HG03060 (cell line): ENCODE data around the gene TEDC2.

Source experiments
- ATAC-seq: cut with Tn5 transposase; IDR thresholded peaks from one replicate; pipeline ENCODE4 v1.9.1; 2021; ENCODE audit warnings: low read depth, moderate number of reproducible peaks; ENCODE audit not compliant: unreplicated experiment

The TEDC2 gene

DNA sequence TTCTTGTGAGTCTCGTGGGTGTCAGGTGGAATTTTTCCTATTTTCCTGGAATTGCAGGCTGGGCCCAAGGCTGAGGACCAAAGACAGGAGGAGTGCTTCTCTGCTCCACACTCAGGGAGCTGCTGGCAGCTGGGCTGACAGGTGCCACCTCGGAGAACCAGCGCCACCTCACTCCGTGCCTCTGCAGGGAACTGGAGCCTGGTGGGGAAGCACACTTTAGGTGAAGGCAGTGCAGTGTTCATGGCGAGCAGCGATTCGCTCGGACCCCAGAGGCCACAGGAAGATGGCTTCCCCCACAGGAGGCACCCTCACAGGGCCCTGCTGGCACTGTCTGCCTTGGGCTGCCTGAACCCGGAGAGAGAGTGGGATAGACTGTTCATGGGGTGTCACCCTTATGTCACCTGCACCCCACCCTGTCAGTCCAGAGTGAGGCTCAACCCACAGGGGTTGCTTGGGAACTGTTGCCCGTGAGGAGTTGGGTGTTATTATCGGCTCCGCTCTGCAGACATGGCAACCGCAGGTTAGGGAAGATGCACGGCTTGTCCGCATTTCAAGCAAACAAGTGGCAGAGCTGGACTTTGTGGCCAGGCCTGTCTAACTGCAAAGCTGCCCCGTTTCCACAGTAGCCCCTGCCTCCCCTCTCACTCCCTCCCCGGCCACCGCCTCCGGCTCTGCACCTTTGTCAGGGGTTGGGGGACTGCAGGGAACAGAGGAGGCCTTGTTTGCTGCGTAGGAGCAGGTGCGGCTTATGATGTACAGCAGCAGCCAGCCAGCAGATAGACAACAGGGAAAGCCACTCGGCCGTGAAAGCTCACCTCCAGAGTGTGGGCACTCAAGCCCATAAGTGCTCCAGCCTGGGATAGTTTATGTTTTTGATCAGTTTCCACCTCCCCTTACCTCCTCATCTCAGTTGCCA, 30.5 kb downstream of the TEDC2 start:
- ATAC-seq, result no peak

DNA sequence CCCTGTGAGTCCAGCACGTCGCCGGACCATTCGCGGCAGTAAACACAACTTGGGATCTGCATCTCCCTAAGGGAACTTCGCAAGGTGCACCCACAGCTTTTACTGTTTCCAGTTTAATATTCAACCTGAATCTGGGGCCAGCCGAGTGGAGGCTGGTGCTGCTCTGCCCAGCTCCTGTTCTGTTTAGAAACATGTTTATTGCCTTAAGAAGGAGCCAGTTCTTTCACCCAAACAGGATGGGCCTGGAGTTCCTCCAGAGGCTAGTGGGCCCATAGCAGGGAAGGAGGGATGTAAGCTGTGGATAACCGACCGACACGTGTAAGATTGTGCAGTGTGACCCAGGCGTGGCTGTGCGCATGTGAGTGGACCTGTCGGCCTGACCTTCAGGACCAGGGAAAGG, 32.4 kb downstream of the TEDC2 start:
- no peak for ATAC-seq

DNA sequence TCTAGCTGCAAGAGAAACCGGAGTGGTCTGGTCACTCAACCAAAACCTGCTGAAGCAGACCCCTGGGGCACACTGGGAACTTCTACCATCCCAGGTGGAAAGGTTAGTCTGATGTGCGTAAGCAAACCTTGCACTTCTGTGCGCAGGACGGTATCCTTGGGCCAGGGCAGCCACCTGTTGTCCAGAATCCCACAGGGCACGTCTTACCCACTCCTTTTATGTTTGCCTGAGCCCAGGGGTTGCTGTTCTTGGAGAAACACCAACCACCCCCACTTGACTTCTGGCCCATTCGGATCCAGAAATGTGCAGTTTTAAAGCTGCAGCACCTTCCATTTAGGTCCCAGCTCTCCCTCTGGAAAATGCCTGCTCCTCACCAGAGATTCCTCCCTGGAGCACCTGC, 33.7 kb downstream of the TEDC2 start:
- ATAC-seq, result no peak

DNA sequence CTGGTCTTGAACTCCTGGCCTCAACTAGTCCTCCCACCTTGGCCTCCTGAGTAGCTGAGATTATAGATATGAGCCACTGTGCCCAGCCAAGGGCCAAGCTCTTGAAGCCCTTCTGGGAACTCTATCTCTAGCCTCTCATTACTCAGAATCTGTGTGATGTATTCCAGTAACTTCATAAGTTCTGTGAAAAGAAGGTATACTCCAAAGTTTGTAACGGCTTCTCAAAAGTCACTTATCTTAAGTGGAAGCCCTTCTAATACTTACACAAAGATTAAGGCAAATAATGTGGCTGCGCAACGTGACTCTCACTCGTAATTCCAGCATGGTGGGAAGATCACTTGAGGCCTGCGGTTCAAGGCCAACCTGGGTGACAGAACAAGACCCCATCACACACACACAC, 34.7 kb downstream of the TEDC2 start:
- no peak for ATAC-seq

DNA sequence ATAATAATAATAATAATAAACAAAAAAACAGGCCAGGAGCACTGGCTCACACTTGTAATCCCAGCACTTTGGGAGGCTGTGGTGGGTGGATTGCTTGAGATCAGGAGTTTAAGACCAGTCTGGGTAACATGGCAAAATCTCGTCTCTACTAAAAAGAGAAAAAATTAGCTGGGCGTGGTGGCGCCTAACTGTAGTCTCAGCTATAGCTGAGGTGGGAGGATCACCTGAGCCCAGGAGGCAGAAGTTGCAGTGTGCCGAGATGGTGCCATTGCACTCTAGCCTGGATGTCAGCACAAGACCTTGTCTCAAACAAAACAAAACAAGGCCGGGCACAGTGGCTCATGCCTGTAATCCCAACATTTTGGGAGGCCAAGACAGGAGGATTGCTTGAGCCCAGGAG, 35.1 kb downstream of the TEDC2 start:
- no peak for ATAC-seq

DNA sequence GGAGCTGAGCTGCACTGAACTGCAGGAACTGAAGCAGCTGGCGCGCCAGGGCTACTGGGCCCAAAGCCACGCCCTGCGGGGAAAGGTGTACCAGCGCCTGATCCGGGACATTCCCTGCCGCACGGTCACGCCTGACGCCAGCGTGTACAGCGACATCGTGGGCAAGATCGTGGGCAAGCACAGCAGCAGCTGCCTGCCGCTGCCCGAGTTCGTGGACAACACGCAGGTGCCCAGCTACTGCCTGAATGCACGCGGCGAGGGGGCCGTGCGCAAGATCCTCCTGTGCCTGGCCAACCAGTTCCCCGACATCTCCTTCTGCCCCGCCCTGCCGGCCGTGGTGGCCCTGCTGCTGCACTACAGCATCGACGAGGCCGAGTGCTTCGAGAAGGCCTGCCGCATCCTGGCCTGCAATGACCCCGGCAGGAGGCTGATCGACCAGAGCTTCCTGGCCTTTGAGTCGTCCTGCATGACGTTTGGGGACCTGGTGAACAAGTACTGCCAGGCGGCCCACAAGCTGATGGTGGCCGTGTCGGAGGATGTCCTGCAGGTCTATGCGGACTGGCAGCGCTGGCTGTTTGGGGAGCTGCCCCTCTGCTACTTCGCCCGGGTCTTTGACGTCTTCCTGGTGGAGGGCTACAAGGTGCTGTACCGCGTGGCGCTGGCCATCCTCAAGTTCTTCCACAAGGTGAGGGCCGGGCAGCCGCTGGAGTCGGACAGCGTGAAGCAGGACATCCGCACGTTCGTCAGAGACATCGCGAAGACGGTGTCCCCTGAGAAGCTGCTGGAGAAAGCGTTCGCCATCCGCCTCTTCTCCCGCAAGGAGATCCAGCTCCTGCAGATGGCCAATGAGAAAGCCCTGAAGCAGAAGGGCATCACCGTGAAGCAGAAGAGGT, 36.6 kb downstream of the TEDC2 start:
- no peak for ATAC-seq

DNA sequence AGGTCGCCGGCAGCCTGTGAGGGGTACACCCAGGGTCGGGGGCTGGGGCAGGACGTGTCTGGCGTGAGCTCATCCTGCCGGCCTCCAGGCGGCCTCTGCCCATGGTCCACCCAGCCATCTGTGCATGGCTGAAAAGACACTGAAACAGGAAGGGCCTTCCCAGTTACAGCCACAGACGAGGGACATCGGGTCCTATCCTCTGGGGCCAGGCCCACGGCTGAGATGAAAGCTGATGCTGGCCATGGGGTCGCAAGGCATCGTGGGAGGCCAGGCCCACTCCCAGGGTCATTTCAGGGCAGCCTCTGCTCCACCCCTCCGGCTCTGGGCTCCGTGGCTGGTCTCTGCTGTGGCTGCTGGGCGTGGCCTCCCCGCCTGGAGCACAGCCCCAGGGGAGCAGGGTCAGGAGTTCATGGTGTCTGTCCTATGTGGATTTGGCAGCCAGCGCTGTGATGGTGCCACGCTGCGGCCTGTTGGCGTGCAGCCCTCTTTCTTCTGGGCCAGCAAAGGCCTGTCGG, 37.3 kb downstream of the TEDC2 start:
- no peak for ATAC-seq

DNA sequence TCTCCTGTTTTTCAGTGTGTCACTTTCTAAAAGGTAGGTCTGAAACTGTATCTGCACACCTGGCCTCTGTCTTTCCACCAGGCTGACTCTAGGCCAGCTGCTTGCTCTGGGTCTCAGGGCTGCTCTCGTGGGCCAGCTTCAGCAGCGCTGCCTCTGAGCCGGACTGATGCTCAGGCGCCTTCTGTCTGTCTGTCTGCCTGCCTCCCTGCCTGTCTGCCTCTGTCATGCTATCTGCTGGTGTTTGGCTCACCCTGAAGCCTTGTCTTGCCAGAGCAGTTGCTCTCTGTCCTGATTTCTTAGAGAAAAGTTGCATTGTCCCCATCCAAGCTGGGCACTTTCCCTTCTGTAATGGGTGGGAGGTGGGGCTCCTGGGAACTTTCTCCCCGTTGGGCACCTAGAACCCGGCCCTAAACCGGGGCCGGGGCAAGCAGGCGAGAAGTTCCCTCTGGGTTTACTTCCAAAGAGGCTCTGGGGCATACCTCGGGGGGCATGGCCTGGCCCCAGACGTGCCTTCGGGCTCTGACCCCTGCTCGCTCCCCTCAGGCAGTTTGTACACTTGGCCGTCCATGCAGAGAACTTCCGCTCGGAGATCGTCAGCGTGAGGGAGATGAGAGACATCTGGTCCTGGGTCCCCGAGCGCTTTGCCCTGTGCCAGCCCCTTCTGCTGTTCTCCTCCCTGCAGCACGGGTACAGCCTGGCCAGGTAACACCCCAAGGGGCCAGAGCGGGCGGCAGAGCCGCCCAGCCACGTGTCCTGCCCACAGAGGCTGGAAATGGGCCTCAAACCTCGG, 38.0 kb downstream of the TEDC2 start:
- no peak for ATAC-seq

DNA sequence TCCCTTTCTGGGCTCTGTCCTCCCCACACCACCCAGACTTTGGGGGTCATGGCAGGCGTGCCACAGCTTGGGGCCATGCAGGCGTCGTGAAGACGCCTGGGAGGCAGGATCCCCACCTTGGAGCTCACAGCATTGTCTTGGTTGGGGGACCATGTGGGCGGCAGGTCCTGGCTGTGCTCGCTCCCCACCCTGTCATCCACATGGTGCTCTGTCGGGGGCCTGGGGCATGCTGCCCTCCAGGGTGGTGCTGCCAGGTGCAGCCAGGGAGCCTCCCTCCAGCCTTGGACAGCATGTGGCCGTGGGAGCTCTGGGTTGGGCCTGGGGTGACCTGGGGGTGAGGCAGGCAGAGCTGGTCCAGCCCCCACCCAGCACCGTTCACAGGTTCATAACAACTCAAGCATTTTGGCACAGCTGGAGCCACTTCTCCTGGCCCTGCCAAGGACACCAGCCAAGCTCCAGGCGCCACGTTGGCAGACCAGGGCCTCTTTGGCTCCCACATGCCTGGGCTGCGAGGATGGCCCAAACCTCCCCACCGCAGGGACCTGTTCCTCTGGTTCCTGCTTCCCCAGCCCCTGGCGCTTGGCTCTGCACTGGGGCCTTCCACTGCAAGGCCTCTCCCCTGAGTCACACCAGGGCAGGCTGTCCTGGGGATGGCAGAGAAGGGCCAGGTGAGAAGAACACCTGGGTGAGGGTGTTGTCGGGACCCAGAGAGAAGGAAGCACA, 38.8 kb downstream of the TEDC2 start:
- ATAC-seq, result no peak

DNA sequence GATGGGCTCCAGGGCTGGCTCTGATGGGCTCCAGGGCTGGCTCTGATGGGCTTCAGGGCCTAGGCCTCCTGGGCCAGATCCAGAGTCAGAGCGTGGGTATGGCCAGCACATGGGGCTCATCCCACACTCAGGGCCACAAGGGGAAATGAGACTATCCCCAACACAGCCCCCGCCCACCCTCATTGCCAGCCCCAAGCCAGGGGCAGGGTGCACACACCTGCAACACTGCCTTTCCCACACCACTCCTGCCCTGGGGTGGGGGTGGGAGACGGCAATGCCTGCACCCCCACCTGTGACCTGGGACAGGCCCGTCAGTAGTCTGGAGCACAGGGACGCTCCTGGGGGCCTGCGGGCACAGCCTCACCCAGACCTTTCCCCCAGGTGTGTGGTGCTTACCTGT, 39.5 kb downstream of the TEDC2 start:
- no peak for ATAC-seq

DNA sequence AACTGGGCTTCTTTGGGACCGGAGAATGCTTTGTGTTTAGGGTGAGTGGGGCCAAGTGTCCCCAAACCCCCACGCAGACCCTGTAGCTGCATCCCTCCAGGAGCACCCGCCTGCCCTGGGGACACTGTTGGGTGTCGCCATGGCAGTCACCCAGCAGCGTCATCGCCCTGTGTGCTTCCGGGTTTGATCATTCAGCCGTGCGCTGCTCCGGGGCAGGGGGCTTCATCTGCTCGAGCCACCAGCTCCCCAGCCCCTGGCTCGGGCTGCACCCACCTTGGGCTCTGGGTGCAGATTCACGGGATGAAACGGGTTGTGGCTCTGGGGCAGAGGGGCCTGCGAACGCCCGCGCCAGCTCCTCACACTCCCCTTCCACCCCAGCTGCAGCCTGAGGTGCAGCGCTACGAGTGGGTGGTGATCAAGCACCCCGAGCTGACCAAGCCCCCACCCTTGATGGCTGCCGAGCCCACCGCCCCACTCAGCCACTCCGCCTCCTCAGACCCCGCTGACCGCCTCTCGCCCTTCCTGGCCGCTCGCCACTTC, 40.1 kb downstream of the TEDC2 start:
- no peak for ATAC-seq

DNA sequence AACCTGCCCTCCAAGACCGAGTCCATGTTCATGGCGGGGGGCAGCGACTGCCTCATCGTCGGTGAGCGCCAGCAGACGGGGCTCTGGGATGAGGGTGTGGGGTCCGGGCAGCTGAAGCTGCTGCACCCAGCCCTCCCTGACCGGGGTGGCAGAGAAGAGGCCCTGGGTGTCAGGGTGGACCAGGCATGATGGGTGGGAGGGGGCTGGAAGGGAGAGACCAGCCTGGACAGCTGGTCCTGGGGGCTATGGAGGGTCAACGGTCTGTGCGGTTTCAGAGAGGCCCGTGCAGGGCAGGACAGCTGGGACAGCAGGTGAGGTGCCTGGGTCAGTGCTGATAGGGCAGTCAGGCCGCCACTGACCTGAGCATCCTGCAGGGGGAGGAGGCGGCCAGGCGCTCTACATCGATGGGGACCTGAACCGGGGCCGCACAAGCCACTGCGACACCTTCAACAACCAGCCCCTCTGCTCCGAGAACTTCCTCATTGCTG, 40.6 kb downstream of the TEDC2 start:
- ATAC-seq, result no peak

DNA sequence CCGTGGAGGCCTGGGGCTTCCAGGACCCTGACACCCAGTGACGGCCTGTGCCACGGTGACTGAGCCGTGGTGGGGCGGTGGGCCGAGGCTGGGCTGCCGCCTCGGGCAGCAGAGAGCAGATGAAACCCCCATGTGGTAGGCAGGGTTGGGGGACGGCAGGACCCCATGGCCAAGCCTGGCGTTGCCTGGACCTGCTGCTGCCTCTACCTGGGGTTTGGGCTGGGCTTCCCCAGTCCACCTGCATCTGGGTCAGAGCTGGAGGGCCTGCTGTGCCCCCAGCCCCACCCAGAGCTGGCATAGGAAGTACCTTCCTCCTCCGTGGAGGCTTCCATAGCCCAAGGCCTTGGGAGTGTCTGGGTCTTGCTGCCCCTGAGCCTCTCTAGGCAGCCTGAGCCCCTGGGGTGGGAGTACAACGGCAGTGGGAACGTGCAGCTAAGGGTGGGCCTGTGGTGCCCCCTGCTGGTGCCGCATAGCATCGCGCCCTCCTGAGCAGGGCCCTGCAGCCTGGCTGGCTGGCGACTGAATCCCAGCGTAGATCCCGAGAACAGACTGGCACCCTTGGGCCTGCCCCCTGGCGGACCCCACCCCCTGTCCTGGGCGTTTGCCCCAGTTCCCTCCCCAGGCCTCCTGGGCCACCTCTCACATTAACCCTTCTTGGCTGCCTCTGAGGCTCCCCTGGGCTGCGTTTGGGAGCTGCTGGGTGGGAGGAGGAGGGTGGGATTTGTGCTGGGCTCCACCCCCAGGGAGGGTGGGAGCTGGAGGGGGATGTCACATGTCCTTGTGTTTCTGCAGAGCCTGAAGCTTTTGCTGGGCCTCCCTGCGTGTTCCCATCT, 41.2 kb downstream of the TEDC2 start:
- peak; percentile 44 for ATAC-seq

DNA sequence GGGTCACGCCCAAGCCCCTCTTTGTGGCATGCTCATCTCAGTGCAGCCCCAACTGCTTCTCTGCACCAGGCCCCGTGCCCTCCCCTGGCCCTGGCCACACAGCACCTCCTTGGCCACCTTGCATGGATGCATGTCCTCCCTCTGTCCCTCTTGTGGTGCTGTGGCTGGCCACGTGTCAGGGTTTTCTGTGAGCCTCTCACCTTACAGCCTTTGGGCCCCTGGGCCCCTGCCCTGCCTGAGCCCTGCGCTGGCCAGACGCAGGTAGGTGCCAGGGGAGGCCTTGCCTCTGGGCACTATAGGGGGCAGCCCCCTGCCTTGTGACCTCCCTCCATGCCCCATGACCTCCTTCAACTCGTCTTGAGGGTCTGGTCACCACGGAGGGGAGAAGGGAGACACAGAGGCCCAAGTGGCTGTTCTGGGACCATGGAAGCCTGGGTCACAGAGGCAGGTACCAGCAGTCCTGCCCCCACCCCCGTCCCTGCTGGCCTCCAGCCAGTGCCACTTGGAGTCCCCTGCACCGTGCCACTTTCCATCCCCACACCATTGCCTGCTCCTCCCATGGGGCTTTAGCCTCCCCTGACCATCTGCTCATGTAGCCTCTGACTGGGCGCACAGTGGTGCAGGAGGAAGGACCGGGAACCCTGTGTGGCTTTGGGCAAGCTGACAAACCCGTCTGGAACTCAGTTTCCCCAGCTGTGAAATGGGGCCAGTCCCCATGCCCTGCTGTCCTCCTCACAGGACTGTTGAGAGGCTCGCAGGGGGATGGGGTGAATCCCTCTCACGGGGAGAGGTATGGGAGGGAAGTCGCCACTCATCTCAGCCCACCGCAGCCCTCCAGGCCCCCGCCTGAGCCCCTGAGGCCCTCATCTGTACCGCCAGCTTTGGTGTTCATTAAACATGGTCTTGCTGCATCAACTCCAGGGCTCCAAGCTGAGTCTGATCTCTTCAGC, 42.3 kb downstream of the TEDC2 start:
- no peak for ATAC-seq

DNA sequence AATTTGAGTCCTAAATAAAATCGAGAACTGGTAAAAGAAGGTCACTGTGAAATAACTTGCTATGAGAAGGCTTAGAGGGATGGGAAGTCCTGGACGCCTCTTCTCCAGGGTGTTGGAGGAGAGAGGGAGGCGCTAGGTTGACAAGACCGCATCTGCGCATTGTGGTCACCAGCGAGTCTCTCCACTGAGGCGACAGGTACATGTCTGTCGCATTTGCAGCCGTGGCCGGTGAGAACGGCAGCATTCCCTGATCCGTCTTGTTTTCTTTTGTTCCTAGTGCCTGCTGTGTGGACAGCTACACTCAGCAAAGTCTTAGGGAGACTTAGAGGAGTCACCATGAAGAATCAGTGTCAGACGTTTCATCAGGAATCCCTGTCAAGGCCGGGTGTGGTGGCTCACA, 45.8 kb downstream of the TEDC2 start:
- no peak for ATAC-seq

DNA sequence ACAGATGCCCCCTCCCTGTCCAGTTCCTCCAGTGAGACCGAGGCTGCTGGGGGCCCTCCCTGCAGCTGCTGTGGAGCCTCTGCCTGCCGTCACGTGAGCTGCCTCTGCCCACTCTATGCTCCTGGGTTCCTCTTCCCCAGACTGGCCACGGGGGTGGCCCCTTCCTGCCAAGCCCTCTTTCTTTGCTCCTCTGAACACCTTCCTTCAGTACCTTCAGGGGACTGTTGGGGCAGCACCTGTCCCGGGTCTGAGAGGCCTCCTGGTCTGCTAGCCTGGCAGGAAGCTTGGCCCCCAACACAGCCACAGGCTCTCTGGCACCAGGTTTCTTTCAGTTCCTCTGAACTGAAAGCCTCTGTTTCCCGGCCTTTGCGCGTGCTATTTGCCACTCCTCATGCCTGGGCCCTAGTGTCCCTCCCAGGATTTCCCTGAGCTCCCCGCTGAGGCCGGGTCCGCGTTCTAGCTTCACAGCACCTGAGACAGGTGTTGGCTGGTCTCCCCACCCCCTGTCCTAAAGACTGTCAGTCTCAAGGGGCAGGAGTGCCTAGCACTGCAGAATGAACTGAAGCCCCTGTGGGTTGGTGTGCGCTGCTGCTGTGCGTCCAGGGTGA, 47.2 kb downstream of the TEDC2 start:
- no peak for ATAC-seq

DNA sequence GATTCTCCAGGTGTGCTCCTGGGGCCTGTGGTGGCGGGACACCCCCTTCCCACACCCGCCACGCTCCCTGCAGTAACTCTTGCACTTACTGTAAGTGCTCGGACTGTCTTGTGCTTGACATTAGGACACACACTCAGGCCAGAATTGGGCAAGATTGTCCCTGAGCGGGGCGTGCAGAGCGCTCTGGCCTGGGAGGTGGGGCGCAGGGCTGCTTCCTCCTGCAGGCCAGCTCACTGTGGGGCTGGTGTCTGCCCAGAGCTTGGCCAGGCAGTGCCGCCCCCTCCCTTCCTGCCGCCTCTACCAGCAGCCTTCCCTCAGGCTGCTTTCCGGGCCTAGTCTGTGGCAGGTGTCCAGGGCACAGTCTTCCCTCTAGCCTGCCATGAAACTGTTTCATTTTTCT, 47.8 kb downstream of the TEDC2 start:
- ATAC-seq, result no peak
